Ovary (tissue), 9 donors: ENCODE results near the gene IRF9. TPM values are rescaled to one million over a fixed set of nuclear protein-coding genes. Genes with fewer than 3 reads are reported as not detected.

Experiments used
- DNase-seq, 5 donors: peaks; one replicate each; pipeline ENCODE4 v3.0.0-alpha.2; 2019 to 2020
- H3K27ac ChIP-seq, 2 donors: fragments of 200-600 bp; one replicate each; pipeline versions ENCODE4 v1.5.1 to v1.8.0; 2019 to 2022
- H3K27me3 ChIP-seq: fragments of 200-600 bp; one replicate; pipeline ENCODE4 v1.8.0; 2022
- H3K36me3 ChIP-seq: fragments of 200-600 bp; sonication (generic); one replicate; pipeline ENCODE4 v1.5.1; 2019
- H3K4me1 ChIP-seq: one replicate; pipeline ENCODE4 v1.8.1; 2013; ENCODE audit warnings: mild to moderate bottlenecking, moderate library complexity; ENCODE audit not compliant: insufficient read depth
- H3K4me3 ChIP-seq: fragments of 200-600 bp; sonication (generic); one replicate; pipeline ENCODE4 v1.5.1; 2017
- H3K9me3 ChIP-seq, 2 donors: fragments of 200-600 bp in 1 of 2; sonication (generic) in 1 of 2; one replicate each; pipeline versions ENCODE4 v1.5.1 to v1.8.1; 2013 to 2019; ENCODE audit warnings: mild to moderate bottlenecking in 1 of 2, moderate library complexity in 1 of 2
- EP300 ChIP-seq: sonication (generic); formaldehyde crosslinking; IDR thresholded peaks from one replicate; pipeline ENCODE4 v1.6.1; 2017; ENCODE audit warnings: antibody characterized with exemption
- POLR2A ChIP-seq: fragments of 450-650 bp; IDR thresholded peaks from one replicate; pipeline ENCODE4 v1.6.1; 2017; ENCODE audit warnings: antibody characterized with exemption, mild to moderate bottlenecking, moderate library complexity
- WGBS, 3 donors: extraction: QIAGEN DNeasy Blood & Tissue Kit in 1 of 3; methylation state at CpG; one replicate each; pipeline versions ENCODE4 v1.1.5 to v1.1.7; 2013 to 2017; 5-methylcytosine and 5-hydroxymethylcytosine counted together
- intact Hi-C, 4 donors: fragments of 100-400 bp; cut with DNase I; formaldehyde crosslinking; loops; one replicate each; pipeline versions ENCODE4 v1.11.0 to v1.15.1; 2022 to 2023
- polyA plus RNA-seq, 2 donors: library from polyadenylated mRNA; stranded (reverse); fragments of 200-250 nt in 1 of 2; fragments of 350-450 nt in 1 of 2; fragmentation: Illumina TruSeq in 1 of 2; extraction: RNeasy Lipid Tissue Mini Kit (QIAGEN cat#74804) in 1 of 2; gene quantifications; one replicate each; pipeline ENCODE4 v1.2.3, GENCODE V29; 2013 to 2014
- total RNA-seq, 7 donors: library from RNA; depleted of rRNA in 2 of 7; stranded (reverse); fragments of >200 nt in 2 of 7; fragmentation: NEBNext Ultra II Directional in 3 of 7; extraction: Animal tissue kit (Norgen Biotek cat#: 25700) in 3 of 7; gene quantifications; one replicate each; pipeline versions ENCODE4 v1.1.0 to v1.2.4, GENCODE V29; 2016 to 2023
- TF ChIP-seq, protein P1 (sequence below), 3 donors: fragments of 450-650 bp in 2 of 3; fragments of 200-600 bp in 1 of 3; IDR thresholded peaks; one replicate each; pipeline versions ENCODE4 v1.5.1 to v1.8.0; 2016 to 2022; ENCODE audit warnings: antibody characterized with exemption in 3 of 3, mild to moderate bottlenecking in 1 of 3
- donor health status: DM: no; HTN: no; CAD: no; lungs with moderate emphysema.
- donor health status: DM: no; HTN: no; CAD: no.
- donor health status: Bipolar disorder and iron deficiency.
- donor health status: DM: yes; HTN: yes; CAD: no.
- donor health status: DM: no; HTN: no; CAD: no.
- donor health status: DM: yes; HTN: yes; CAD: no.

Gene IRF9
- total and polyA plus RNA-seq, 9 donors, result 31.6 to 212 (median 80.4) TPM

DNA sequence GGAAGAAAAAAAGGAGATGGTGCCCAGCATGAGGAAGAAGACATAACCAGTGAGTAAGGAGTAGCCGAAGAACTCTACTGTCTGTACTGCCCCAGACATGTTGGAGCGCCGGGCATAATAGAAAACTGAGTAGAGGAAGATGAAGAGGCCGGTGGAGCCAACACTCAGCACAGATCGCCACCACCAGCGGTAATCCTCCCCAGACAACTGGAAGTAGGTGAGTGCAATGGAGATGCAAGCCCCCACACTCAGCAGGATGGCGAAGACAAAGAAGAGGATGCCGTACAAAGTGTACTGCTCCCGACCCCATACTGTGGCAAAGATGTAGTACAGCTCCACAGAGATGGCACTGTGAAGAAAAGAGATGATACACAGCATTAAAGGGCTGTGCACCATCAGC, 28.4 kb downstream of the IRF9 start:
- Histone ChIP-seq H3K9me3 (no peaks in the 10 kb centered on the region), H3K4me1 (peaks cover 2% of the 10 kb centered on the region), H3K27ac (no peak overlapping the region), H3K36me3 (no peaks in the 10 kb centered on the region), H3K4me3 (no peak overlapping the region), H3K27me3 (no peaks in the 10 kb centered on the region)
- DNase-seq, result no peak
- intact Hi-C loops, result no loop called here
- WGBS, 3 donors, result 88 to 95% (median 90%) methylated on average over 9 of the region's 9 CpGs
- TF ChIP-seq, protein P1, sequence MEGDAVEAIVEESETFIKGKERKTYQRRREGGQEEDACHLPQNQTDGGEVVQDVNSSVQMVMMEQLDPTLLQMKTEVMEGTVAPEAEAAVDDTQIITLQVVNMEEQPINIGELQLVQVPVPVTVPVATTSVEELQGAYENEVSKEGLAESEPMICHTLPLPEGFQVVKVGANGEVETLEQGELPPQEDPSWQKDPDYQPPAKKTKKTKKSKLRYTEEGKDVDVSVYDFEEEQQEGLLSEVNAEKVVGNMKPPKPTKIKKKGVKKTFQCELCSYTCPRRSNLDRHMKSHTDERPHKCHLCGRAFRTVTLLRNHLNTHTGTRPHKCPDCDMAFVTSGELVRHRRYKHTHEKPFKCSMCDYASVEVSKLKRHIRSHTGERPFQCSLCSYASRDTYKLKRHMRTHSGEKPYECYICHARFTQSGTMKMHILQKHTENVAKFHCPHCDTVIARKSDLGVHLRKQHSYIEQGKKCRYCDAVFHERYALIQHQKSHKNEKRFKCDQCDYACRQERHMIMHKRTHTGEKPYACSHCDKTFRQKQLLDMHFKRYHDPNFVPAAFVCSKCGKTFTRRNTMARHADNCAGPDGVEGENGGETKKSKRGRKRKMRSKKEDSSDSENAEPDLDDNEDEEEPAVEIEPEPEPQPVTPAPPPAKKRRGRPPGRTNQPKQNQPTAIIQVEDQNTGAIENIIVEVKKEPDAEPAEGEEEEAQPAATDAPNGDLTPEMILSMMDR (IDR thresholded peaks at IDR 0.05), result no peak

DNA sequence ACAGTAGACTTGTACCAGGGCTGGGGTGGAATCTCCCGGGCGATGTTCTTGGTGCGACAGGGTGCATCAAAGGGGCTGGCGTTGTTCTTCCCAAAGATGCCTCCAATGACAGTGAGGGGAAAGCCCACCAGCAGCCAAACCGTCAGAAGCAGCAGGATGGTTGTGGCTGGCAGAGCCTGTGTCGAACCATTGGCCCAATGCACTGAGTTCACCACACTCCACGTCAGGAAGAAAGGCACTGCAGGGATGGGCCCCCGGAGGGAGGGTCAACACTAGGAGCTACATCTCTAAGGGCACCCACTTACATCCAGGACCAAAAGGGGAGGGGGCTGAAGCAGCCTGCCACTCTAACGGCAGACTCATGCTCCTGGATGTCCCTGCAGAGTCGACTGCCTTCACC, 29.4 kb downstream of the IRF9 start:
- H3K9me3 ChIP-seq, result no peaks in the 10 kb centered on the region
- H3K4me3 ChIP-seq, result no peak overlapping the region
- TF ChIP-seq, protein P1 (IDR thresholded peaks at IDR 0.05), result no peak
- no peak for TF ChIP-seq POLR2A
- no peak for TF ChIP-seq EP300
- no peaks in the 10 kb centered on the region for H3K27me3 ChIP-seq
- H3K4me1 ChIP-seq, result peaks cover 5% of the 10 kb centered on the region
- intact Hi-C loops, result no loop called here
- H3K27ac ChIP-seq, result no peak overlapping the region
- H3K36me3 ChIP-seq, result no peaks in the 10 kb centered on the region
- no peak for DNase-seq
- 82 to 89% (median 87%) methylated on average over 10 of the region's 10 CpGs for WGBS, 3 donors

DNA sequence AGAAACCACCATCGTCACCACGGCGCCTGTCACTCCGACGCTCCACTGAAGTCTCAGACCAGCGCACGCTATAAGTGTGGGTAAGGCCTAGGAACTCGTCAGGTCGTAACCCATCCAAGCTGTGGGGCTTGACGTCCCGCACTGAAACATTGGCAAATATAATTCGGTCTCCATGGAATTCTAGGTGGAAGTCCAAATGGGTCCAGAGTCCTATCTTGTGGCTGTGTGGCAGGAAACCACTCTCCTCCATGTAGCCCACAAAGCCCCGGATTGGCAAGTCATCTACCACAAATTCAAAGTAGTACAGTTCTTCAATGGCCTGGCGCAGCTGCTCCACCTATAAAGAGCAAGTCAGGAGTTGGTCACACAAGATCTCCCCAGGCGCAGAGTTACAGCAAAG, 31.9 kb downstream of the IRF9 start:
- Histone ChIP-seq H3K9me3 (no peaks in the 10 kb centered on the region), H3K27ac (no peak overlapping the region), H3K4me3 (no peak overlapping the region), H3K27me3 (no peaks in the 10 kb centered on the region), H3K4me1 (peaks cover 4% of the 10 kb centered on the region), H3K36me3 (no peaks in the 10 kb centered on the region)
- no peak for TF ChIP-seq POLR2A
- TF ChIP-seq EP300, result no peak
- TF ChIP-seq, protein P1 (IDR thresholded peaks at IDR 0.05), result no peak
- WGBS, 3 donors, result 93 to 96% (median 95%) methylated on average over 15 of the region's 15 CpGs
- no peak for DNase-seq
- intact Hi-C loops, result no loop called here

DNA sequence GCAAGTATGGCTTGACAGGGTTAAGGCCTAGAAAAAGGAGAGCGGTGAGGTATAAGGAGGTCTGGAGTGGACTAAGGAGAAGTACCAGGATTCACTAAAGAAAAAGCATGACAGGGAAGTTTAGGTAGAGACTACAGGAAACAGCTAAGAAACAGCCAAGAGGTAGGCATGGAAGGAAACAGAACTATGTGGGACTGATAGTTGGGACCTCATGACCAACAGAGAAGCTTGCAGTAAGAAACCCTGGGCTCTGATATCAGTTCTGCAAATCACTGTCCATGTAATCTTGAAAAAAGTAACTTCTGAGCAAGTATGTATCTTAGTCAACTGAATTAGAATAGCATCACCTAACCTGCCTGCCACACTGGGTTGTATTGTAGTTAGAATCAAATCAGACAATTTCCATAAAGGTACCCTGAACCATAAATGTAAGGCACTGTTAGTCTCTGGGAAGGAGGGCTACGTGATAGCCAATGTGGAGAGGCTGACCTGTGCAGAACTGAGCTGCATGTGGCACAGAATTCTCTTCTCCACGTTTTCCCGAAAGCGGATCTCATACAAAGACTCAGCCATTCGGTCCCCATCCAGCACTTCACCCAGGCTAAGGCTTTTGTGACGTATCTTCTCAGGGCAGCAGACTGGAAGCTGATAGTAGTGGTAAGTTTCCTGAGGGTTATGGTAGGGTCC, 33.3 kb downstream of the IRF9 start:
- peak overlapping the region in 1 of 2 donors; percentile 99 for H3K27ac ChIP-seq
- H3K4me3 ChIP-seq, result peak overlapping the region; percentile 97
- H3K9me3 ChIP-seq, result no peaks in the 10 kb centered on the region
- no peaks in the 10 kb centered on the region for H3K36me3 ChIP-seq
- peaks cover 4% of the 10 kb centered on the region for H3K4me1 ChIP-seq
- intact Hi-C loops, result no loop called here
- DNase-seq, result no peak
- H3K27me3 ChIP-seq, result no peaks in the 10 kb centered on the region
- TF ChIP-seq, protein P1 (IDR thresholded peaks at IDR 0.05), result no peak
- 70 to 73% (median 73%) methylated on average over 7 of the region's 7 CpGs for WGBS, 3 donors
